OCI-LY7 (cell line): ENCODE data around the gene INSYN2B.
"Not testable (repeated sequence)": the region's sequence is repeated elsewhere in the genome, so short reads cannot be mapped to it uniquely, and the experiment has no call there.

Source experiments
- CTCF ChIP-seq: fragments of 200-600 bp; sonication (generic); conservative IDR thresholded peaks from 2 replicates; pipeline ENCODE4 v1.5.1; 2014; ENCODE audit warnings: mild to moderate bottlenecking, antibody characterized with exemption, low read length, moderate library complexity, mixed read lengths
- EZH2phosphoT487 ChIP-seq: fragments of 200-600 bp; sonication (generic); IDR thresholded peaks from 2 replicates; pipeline ENCODE4 v1.6.1; 2018; ENCODE audit warnings: low read depth, borderline replicate concordance, mild to moderate bottlenecking, mixed run types, antibody characterized with exemption, low read length, moderate library complexity, mixed read lengths

- not testable (repeated sequence) for TF ChIP-seq CTCF, EZH2phosphoT487
Measured at GRCh38 chr5:169953196-169953595, 27.1 kb downstream of the INSYN2B start.
